DMS153 treated with DMSO at 0.1 percent for 48 hours (cell line): ENCODE results near the gene GREB1L.
"Not testable (repeated sequence)": the region's sequence is repeated elsewhere in the genome, so short reads cannot be mapped to it uniquely, and the experiment has no call there.

Source experiments
- DNase-seq: peaks from one replicate; lab custom pipeline; 2025; ENCODE audit not compliant: unreplicated experiment; lab: John Stamatoyannopoulos, UW

GREB1L gene

GRCh38 chr18:21363348-21363747 lies 121.3 kb downstream of the GREB1L start:
- DNase-seq, result no peak

DNA sequence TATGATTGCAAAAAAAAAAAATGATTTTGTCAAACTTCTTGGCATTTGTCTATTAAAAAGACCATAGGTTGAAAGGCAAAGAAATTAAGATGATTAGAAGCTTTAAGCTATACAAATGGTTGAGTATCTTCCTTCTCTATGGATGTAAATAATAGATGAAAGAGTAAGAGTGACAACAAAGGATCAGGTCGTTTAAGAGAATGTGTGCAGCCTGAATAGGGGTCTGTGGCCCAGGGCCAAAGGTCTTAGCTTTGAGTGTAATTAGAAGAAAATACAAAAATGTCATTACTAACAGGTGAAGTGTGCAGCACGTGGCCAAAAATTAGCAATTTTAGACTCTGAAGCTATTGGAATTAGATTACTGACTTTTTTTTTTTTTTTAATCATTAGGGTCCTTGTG lies 122.4 kb downstream of the GREB1L start:
- no peak for DNase-seq

DNA sequence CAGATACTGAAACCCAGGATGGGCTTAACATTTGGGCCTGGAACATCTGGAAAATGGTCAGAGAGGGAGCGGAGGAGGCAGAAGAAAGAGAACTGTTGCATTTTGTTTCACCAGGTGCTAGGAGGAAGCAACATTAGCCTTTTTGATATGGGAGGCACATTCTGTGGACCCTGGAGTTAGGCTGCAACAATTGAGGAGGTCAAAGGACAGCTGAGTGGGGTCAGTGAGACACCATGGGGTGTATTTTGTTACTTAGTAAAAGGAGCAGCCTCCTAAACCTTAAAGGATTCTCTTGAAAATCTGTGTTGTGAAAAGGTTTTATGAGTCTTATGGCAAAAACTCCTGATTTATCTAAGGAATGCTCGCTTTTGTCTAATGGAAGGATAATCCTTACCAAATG lies 124.9 kb downstream of the GREB1L start:
- DNase-seq, result no peak

DNA sequence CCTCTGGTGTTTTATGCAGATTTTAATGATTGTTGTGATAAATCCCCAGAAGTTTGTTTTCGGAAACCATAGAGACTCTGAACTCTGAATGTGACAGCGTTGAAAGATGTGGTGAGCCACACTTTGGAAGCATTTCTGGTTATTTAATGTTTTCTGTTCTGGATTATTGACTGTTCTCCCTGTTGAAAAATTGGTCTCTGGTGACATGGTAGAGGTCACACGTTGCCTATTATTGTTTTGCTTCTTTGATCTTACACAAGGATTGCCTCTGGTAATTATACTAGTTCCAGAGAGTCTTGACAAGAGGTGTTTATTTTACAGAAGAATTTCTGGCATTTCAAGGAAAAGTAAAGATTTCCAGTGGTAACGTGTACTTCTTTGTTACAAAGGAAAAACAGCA lies 127.1 kb downstream of the GREB1L start:
- no peak for DNase-seq

GRCh38 chr18:21369597-21369996 lies 127.6 kb downstream of the GREB1L start:
- not testable (repeated sequence) for DNase-seq

GRCh38 chr18:21383031-21383430 lies 141.0 kb downstream of the GREB1L start:
- no peak for DNase-seq

GRCh38 chr18:21386523-21387240 lies 144.7 kb downstream of the GREB1L start:
- DNase-seq, result no peak

DNA sequence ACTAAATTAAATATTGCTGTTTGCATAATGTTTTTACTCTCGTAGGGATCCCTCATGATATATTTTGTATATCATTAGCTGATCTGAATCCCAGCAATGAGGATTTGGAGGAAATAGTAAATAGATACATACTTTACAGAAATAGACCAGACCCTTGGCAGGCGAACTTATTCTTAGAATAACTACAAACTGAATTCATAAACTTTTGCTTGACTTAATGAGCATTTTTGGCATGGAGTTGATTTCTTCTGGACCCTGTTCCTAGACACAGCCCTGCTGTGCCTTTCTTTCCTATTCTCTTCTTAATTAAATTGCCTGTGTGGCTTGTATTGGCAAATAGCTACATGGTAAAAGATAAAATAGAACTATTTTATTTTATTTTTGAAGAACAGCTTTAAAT lies 145.9 kb downstream of the GREB1L start:
- DNase-seq, result no peak

DNA sequence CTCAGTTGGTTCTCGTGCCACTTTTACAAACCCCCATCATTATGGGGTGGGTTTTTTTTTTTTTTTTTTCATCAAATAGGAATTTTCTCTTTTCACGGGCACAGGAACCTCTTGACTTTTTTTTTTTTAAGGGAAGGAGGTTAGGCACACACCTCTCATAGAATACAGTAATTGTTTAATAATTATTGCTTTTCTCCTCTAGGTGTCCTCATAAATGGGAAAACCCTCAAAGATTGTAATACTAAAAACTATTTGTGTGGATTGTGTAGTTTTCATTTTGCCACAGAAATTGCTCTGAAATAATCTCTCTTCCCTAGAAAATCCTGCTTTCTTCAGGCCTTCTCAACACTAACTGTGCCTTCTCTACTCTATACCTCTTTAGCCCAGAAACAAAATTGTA lies 147.3 kb downstream of the GREB1L start:
- DNase-seq, result no peak

DNA sequence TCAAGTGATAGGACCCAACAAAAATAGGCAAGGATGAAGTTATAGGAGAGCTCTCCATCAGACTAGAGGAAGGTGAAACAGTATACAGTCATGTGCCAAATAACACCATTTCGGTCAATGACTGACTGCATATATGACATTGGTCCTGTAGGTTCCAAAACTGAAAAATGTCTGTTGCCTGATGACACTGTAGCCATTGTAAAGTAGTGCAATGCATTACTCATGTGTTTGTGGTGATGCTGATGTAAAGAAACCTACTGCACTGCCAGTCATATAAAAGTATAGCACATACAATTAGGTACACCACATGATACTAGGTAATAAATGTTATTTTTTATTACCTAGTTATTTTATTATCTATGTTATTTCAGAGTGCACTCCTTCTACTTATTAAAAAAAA lies 147.9 kb downstream of the GREB1L start:
- no peak for DNase-seq

DNA sequence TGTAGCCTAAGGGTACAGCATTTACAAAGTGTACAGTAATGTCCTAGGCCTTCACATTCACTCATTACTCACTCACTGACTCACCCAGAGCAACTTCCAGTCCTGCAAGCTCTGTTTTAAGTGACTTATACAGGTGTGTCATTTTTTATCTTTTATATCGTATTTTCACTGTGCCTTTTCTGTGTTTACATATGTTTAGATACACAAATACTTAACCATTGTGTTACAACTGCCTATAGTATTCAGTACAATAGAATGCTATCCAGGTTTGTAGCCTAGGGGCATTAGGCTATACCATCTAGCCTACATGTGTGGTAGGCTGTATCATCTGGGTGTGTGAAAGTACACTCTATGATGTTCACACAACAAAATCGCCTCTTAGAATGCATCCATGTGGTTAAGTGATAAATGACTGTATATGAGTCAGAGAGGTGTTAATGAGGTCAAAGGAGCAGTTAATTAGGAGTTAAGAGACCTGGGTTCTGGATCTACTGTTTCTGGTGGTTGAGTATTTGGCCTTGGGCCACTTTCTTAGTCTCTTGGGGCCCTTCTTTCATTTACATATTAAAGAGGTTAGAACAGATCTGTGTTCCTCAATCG lies 149.1 kb downstream of the GREB1L start:
- DNase-seq, result no peak

DNA sequence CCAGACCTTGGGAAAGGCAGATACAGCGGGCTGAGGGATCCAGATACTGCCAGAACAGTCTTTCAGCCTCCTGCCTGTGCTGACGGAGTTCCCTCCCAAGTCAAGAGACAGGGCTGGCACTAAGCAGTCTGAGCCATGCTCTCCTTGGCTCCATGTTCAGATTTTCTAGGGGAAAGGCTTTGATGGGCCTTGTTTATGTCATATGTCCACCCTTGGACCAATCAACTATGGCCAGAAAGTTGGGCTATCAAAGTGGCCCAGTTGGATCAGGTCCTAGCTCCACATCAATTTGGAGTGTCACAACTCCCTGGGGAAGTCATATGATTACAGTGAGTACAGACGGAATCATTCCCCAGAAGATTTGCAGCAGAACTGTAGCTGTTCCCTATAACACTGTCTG lies 152.0 kb downstream of the GREB1L start:
- DNase-seq, result no peak

- DNase-seq, result no peak
Observed at GRCh38 chr18:21398121-21398520, 156.1 kb downstream of the GREB1L start.

- no peak for DNase-seq
Observed at GRCh38 chr18:21402272-21402671, 160.2 kb downstream of the GREB1L start.

DNA sequence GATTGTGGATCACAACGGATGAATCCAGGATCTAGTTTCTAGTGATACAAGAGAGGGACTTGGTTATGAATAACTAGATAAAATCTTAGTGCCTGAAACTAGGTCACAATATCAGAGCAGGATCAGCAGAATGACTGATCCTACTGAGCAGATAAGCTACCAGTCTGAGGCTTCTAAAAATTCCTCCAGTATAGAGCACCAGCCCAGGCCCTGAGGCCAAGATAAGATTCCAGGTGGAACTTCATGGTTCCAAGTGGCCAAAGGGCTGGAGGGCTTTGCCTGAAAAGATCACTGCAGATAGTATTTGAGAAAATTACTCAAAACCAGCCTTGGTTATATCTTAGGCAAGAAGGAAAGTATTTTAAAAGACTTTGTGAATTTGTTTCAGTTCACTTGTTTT lies 162.4 kb downstream of the GREB1L start:
- no peak for DNase-seq

DNA sequence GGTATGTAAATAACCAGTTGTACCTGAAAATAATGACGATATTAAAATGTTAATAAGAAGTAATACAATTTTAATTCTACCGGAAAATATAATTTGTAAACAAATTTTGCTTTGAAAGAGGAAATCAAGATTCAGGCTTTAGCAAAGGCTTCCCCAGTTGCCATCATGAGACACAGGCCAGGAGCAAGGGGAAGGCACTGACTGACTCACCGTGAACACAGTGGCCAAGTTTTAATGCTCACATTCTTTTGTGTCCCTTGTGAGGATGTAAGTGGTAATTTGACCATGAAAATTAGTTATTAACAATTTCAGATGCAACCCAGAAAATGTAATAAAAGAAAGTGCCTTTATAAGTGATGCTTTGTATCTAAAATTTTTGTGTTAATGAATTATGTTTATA lies 164.1 kb downstream of the GREB1L start:
- no peak for DNase-seq

DNA sequence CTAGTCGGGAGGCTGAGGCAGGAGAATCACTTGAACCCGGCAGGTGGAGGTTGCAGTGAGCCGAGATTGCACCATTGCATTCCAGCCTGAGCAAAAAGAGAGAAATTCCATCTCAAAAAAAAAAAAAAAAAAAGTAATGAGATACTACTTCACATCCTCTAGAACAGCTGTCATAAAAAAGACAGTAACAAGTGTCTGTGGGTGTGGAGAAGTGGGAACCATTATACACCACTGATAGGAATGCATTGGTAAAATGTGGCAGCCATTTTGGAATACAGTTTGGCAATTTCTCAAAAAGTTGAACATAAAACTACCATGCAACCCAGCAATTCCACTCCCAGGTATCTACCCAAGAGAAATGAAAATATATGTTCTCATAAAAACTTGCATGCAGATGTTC lies 166.6 kb downstream of the GREB1L start:
- DNase-seq, result no peak

DNA sequence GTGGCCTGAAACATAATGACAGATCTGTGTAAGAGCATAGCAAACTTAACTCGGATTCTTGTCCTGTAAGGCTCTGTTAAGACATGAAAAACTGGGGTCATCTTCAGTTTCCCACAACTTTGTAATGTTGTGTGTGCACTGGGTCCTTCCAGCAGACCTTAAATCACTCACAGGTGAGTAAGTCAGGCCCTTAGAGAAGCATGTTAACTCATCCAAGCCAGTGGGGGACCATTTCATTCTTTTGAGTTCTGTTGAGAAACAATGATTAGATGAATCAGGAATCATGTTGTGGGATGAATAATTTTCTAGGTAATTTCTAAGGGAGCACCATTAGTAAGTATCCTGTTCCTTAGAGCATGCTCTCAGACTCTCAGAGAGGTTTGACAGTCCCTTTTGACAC lies 191.4 kb downstream of the GREB1L start:
- no peak for DNase-seq

DNA sequence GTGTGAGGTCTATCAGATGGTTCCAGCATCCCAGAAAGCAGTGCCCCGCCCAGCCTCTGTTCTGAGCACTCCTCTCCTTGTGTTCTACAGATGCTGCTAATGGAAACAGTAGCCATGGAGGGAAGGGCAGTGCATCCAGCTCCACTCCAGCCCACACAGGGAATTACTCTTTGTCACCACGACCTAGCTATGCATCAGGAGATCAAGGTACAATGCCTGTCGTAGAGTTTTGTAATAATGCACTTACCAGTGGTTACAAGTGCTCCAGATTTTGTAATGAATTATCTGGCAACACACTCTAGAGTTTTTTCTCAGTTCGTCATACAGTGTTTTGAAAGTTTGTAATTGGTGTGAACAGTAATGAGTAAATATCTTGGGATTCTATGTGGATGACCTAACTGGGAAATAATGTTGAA lies 197.4 kb downstream of the GREB1L start:
- DNase-seq, result no peak

DNA sequence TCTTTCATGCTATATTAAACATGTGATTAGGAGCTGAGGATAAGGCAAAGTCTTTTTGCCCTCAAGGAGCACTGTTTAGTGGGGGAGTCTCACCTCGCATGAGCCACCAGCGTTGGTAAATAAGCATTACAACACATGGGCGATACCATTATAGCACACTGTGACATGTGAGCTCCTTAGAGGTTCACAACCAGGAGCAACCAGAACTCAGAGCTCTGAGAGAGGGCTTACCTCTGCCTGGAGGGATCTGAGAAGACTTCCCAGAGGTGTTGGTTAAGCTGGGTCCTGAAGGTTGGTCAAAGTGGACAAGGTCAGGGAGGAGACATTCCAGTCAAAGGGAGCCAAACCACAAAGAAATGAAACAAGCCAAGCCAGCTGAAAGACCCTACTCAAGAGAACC lies 199.6 kb downstream of the GREB1L start:
- no peak for DNase-seq

DNA sequence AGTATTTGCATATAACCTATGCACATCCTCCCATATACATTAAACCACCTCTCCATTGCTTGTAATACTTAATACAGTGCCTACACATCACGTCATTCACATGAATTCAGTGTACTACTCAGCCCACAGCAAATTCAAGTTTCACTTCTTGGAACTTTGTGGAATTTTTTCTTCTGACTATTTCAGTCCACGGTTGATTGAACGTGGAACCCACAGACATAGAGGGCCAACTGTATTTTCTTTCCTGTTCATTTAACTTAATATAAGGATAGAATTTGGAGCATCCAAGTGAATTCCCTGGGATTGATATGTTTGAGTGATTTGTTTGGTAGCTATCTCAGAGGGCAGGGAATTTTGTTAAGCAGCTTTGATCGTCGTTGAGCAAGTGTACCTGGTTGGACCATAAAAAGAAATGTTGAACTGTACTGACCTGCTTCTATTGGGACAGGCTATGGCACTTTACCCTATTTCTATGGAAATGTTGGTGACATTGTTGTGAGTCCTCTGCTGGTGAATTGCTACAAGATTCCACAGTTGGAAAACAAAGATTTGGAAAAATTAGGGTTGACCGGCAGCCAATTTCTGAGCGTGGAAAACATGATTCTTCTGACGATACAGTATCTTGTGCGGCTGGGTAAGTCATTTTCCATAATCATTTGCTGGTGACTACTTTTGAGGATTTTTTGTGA lies 201.9 kb downstream of the GREB1L start:
- no peak for DNase-seq

DNA sequence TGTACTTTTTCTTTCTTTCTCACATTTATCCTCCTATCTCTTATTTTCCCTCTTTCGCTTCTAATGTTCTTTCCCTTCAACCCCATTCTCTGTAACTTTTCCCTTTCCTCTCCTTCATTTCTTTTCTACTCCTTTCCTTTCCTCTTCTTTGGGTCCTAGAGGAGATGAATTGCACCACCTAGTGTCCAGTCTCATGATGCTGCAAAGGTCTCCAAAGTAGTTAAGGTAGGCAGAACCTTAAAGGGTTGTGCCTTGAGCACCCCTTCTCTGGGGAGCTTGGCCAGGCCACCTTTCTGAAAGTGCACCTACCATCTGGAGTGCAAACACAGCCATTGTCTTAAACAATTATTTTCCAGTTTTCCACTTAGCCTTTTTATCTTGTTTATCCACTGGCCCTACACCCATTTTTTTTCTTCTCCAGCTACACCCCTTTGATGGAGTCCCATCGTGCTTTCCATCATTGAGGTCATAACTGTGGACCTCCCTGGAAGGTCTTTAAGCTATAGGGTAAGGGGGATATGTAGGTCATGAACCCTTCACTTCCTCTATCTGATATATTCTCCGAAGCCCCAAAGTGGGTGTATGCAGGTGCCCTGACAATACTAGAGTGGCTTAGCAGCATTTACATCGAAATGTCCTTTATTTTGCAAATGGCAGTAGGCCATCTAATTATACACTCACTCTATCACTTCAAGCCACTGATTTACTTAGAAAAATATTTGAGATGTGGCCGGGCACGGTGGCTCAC lies 202.6 kb downstream of the GREB1L start:
- peak; percentile 7 for DNase-seq
